ENCODE data around the gene KRT74.
"Not testable (repeated sequence)": the region's sequence is repeated elsewhere in the genome, so short reads cannot be mapped to it uniquely, and the experiment has no call there.

The KRT74 gene

DNA sequence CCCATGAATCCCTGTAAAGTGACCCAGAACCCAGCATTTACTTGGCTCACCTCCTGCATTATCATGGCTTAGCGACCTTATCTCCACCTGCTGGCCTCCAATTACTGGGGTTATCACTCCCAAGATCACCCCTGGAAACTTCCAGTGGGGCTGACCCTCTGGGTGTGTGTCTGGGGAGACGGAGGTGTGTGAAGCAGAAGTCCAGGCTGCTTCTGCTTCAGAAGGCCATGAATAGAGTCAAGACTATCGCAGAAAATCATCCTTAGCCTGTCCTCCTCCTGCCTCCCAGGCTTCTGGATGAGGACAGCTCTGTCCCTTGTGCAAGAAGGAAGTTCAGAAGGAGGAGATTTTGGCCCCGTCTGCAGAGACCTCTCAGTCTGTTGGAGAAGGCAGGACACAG, 28.0 kb upstream of the KRT74 start:
- DNase-seq = no peak

DNA sequence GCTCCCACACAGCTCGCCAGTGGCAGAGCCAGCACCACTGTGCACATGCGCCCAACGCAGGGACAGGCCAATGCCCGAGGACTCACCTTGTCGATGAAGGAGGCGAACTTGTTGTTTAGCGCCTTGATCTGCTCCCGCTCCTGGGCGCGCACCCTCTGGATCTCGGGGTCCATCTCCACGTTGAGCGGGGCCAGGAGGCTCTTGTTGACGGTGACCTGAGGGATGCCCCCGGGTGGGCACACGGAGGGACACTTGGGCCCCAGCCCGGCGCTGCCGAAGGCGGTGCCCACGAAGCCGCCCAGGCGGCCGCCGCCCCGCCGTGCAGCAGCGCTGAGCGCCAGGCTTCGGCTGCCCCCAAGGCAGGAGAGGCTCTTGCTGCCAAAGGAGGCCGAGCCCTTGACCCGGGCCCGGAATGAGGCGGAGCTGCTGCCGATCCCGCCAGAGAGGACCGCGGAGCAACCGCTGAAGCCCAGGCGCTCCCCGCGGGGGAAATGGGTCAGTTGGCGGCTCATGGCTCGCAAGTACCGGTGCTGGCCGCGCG, 27.4 kb upstream of the KRT74 start, which contains the start of gene KRT72:
TSS of gene KRT72 (minus strand) at position 523 of the 541 bp plus-strand sequence. CDS start at position 512, 11 bp downstream.
- no peak for DNase-seq

DNA sequence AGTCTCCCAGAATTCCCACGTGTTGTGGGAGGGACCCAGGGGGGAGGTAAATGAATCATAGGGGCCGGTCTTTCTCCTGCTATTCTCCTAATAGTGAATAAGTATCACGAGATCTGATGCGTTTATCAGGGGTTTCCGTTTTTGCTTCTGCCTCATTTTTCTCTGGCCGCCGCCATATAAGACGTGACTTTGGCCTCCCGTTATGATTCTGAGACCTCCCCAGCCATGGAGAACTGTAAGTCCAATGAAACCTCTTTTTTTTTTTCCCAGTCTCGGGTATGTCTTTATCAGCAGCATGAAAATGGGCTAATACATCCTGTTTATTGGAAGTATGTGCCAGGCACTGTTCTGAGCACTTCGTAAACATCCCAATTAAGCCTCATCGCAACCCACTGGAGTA, 26.8 kb upstream of the KRT74 start:
- DNase-seq = no peak

DNA sequence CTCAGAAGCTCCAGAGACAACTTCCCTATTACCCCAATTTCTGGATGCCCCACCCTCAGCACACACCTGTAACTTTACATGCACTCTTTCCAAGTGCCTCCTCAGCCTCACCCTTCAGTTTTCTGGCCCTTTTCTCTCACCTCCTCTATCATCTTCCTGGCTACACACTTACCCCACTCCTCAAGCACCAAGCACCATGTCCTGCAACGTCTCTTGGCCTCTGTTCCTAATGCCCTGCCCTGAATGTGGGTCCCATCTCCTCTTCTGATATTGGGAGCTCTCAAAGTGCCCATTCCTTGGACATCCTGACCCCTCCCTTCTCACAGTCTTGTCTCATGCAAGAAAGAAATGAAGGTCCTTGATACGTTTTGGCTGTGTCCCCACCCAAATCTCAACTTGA, 26.4 kb upstream of the KRT74 start:
- no peak for DNase-seq

DNA sequence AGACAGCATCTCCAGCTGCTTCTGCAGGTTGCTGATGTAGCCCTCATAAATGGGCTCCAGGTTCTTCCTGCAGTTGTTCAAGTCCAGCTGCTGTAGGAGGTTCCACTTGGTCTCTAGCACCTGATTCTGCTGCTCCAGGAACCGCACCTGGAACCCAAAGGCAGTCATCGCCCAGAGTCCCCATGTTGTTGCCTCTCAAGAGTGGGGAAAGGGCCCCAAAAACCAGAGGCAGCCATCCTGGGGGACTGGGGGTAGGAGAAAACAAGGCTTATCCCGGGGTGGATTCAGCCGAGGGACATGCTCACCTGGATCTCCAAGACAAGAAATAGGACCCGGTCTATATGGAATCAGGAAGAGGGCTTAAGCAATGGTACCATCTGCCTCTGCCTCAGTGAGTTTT, 25.3 kb upstream of the KRT74 start:
- DNase-seq = no peak

DNA sequence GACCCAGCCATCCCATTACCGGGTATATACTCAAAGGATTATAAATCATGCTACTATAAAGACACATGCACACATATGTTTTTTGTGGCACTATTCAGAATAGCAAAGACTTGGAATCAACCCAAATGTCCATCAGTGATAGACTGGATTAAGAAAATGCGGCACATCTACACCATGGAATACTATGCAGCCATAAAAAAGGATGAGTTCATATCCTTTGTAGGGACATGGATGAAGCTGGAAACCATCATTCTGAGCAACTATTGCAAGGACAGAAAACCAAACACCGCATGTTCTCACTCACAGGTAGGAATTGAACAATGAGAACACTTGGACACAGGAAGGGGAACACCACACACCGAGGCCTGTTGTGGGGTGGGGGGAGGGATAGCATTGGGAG, 20.6 kb upstream of the KRT74 start:
- DNase-seq = not testable (repeated sequence)

DNA sequence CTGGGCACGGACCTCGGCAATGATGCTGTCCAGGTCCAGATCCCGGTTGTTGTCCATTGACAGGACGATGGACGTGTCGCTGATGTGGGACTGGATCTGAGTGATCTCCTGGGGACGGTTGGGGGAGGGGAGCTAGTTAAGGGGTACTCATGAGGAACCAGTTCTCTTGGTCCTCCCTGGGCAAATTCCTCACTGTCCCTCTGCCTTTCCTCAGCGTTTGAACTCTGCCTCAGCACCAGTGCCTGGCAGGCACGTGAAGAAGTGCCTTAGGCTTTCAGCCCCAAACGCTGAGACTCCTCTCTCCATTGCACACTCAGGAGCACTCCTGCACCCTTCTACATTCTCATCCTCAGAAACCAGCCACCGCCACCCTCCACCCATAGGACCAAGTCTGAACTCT, 17.9 kb upstream of the KRT74 start:
- DNase-seq = no peak

DNA sequence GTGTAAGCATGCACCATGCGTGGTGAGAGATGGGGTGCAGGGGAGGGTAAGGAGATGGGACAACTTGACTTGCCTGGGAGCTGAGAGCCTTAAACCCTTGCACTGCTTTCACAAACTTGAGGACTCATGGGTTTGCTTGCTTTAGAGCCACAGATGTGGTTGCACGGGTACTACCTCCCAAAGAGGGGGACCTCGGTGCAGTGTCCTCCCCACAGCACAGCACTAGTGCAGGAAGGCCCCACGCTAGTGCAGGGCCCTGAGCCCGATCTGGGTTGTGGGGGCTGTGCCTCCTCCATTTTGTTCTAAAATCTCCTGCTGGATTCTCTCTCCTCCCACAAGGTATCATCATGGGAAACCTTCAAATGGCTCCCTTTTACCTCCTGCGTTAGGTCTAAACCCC, 16.4 kb upstream of the KRT74 start:
- no peak for DNase-seq

DNA sequence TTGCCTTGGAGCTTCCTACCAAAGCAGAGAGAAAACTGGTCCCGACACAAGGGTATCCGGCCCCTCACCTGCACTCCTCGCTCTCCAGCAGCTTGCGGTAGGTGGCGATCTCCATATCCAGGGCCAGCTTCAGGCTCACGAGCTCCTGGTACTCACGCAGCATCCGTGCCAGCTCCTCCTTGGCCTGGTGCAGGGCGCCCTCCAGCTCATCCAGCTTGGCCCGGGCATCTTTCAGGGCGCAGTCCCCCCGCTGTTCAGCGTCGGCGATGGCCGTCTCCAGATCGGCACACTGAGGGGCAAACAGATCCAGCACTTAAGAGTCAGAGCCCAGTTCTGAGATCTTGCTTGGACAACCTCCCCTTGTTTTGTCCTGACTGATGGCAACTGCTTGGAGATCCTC, 13.9 kb upstream of the KRT74 start:
- no peak for DNase-seq

DNA sequence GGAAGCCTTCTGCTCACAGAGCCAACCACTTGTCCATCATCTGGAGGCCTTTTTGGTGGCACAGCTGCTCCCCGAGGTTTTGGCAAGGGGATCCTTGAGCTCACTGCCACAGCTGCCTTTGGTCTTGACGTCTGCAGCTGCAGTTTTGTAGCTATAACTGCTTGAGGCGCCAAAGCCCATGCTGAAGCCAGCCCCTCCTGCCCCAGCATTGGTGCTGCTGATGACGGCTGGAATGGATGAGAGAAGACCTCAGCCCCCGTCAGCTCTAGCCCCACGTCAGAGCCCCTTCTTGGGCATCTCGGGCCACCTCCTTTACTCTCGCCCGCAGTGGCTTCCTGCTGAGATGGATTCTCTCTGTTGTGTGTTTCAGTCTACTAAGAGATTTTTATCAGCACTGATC, 12.3 kb upstream of the KRT74 start:
- peak; percentile 34 for DNase-seq

DNA sequence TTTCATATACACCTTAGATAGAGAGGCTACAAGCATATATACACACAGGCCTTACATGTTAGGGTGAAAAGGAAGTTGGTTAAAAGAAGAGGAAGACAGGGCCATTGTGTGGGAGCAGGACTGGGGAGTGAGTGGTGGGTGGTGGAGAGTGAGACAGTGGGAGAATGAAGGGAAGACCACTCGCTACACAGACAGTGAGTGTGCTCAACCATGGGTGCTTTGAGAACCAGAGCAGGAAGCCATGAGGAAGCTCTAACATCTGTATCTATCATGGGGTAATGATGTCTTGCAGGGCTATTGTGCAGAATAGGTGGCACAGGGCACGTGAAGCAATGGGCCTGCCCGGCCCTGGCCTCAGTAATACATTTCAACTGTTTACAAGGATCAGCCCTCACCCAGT, 11.4 kb upstream of the KRT74 start:
- no peak for DNase-seq

DNA sequence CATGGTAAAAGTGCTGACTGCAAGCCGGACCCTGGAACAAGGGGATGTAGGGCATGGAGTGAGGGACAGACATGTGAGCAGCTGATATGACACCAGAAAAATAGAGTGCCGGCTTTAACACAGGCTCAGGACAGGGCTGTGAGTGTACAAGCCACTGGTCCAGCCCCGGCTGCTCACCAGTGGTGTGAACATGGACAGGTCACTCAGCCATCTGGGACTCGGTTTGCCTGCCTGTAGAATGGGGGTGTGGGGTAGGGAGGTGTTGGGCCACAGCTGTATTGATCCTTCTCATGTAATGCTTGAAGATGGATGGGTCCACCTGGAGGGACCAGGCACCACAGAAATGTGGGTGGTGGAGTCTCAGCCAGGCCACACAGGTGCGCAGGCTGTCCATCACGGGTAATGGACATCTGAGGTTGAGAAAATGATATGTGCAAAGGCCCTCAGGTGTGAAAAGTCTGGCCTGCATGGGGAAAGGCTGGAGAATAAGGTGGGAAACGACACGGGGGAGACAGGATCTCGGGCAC, 10.6 kb upstream of the KRT74 start:
- DNase-seq = no peak

DNA sequence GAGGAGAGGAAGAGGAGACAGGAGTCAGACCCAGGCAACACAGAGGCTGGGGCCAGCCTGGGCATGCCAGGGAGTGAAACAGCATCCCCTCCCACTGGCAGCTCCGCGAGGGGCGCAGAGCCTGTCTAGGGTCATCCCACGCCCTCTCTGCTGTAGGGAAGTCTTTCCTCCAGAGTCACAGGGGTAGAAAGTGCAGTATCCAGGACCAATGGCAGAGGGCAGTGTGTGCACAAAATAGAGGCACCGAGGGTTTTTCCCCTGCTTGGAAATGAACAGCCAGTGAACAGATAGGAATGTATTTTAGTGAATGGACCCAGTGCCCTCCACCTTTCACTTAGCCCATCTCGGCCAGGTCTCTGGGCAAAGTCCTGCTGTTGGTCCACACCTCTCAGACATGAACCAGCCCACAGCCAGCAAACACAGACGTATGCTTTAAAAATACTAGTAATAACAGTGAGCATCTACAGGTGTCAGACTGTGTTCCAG, 9.4 kb upstream of the KRT74 start:
- peak; percentile 53 for DNase-seq

DNA sequence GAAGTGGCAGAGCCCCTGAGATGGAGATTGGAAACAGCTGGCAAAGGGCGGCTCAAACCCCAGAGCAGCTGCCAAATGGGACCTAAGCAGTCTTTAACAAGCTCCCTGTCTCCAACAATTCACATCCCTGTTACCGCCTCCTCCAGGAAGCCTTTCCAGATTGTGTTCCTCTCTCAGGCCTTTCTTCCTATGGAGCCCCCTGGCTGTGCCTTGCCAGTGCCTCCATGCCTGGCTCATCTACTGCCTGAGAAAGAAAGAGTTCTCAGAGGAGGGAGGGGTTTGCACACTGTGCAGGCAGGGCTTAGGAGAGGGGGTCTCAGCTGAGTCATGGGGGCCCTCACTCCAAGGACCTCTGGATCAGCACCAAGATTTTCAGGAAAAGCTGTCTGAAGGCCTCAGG, 8.8 kb upstream of the KRT74 start:
- no peak for DNase-seq

DNA sequence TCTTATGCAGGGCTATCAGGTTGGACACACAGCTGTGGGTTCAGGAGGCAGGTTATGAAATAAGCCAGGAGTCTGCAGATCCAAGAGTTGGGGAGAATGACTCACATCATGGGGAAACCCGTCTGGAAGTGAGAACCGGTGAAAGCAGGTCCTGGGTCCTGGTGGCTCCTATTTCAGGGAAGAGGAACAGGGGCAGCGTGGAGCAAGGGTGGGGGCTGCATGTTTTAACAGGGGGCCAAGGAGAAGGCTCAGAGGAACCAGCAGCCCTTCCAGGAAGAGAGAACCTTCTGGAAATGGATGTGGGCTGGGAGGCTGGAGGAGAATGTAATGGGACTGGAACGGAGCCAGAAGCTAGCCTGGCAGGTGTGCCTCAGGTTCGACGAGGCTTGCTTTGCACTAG, 7.8 kb upstream of the KRT74 start:
- DNase-seq = no peak

DNA sequence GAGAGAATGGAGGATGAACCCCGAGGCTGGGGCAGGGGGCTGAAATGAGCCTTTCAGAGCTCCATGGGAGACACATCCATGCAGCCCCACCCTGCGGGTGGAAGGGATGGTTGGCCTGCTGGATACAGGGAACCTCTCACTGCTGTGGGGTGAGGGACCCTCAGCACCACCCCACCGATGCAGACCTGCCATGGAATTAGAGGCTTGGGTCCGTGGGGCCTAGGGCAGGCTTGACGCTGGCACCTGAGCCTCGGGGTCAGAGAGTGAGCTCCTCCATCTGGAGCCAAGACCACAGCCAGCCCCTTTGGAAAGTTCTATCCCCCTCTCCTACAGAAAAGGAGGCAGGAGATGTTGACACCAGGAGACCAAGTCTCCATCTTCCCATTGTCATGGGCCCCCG, 7.4 kb upstream of the KRT74 start:
- DNase-seq = no peak

DNA sequence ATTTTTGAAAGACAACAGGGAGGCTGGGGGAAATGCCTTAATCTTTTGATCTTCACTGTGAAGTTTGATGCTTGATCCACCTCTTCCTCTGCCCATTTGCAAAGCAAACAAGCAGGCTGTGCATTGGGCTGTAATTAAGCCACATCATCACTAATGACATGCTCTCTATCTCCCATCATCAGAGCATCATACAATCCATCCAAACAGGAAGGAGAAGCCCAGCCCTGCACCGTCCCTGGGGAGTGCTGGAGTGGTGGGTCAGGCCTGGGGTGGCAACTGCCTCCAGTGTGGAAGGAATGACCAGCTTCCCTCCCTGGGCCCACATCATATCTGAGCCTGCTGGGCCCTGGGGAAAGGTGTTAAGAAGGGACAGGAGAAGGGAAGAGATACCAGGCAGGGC, 6.9 kb upstream of the KRT74 start:
- DNase-seq = no peak

DNA sequence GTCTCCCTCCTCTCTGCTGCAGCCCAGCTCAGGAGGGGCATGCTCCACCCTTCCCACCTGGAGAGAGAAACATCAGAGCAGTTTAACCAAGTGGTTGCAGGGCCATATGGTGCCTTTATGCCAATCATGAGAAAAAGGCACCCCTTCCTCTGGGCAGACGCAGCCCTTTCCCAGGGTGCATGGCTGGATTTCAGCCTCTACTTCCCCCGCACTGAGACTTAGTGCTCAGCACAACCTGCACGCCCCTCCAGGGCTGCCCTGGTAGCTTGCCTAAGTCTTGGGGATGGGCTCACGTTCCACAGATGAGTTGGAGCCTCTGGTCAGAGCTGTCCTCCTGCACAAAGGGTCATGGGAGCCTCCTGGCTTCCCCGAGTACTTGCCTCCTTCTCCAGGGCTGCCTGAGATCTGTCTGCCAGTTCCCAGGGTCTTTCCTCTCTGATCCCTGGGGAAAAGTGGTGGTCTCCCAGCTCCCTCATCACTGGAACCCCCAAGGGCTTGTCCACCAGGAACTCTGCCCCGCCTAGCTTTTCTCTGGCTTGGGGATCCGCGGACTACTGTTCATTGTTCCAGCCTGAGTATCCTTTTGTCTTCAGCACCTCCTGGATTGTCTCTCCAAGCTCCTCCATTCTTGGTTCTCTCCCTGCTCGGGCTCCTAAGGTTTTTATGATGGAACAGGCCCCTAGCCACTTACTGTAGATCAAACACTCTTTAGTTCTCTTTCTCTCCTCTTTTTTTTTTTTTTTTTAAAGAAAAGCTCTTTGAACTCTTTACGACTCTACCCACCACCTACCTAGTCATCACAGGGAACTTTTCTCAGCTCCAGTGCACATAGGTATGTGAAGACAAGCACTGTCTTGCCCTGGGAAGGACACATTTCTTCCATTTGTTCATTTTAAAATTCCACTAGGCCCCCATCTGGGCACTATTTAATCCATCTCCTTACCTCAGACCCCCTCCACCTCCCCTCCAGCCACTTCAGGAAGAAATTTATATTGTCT, 6.1 kb upstream of the KRT74 start:
- no peak for DNase-seq

DNA sequence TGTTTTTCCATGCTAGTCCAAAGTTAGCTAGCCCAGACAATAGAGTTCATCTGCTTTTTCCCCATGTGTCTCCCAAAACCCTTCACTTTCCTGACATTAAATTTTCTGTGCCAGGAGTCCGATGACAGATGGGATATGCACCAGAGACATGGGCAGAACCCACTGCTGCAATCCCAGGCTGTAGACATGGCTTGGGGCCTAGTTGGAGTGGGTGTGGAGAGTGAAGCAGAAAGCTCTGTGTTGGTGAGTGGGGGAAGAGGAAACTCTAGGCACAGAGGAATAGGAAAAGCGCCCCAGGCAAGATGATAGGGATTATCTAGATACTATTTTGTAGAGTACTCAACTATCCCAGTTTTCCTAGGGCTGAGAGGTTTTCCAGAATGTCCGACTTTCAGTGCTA, 4.8 kb upstream of the KRT74 start:
- DNase-seq = no peak

DNA sequence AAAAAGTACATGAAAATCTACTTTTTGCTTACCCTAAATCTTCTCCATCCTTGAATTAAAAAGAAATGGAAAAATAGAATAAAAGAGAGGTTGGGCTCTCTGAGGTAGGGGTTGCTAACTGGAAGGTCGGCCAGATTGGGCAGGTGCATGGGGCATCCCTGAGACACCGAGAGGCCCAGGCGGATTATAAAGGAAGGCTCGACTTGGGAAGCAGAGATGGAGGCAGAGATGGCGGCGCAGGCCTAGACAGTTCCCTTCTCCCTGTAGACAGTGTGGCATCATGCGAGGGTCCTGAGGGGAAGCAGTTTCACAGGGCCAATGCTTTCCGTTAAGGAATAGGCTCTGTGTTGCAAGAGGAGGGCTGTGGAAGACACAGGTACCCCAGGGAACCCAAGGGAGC, 3.7 kb upstream of the KRT74 start:
- no peak for DNase-seq

DNA sequence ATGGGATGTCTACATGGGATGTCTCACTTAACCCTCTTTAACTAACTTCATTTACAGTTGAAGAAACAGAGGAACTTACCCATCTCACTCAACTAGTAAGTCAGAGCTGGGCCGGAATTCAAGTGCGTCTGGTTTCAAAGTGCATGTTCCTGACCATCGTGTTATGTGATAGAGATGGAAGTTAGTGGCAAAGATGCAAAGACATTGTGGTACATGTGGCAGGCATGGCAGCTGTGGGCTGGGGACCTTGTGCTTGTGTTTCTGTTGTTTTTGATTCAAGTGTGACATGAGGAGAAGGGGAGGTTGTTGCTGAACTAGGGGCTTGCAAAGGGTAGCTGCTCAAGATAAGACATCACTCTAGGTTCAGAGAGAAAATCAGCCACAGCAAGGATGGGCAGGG, 2.3 kb upstream of the KRT74 start:
- no peak for DNase-seq

DNA sequence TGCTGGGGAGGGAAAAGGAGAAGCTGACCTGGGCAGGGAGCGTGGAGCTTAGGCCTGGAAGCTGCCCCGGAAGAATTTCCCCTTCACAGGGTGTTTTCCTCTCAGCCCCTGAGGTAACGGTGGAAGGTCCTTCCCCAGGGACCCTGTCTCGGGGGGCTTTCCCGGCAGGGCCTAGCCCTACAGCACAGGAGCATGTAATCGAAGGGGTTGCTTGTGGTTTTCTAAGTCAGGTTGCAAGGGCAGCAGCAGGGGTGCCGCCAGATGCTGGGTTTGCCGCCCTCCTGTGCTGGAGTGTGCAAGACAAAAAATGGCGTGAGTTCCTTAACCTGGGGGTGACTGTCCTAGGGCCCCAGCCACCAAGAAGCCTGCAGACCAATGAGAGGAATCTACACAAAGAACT, 1.6 kb upstream of the KRT74 start:
- DNase-seq = no peak

DNA sequence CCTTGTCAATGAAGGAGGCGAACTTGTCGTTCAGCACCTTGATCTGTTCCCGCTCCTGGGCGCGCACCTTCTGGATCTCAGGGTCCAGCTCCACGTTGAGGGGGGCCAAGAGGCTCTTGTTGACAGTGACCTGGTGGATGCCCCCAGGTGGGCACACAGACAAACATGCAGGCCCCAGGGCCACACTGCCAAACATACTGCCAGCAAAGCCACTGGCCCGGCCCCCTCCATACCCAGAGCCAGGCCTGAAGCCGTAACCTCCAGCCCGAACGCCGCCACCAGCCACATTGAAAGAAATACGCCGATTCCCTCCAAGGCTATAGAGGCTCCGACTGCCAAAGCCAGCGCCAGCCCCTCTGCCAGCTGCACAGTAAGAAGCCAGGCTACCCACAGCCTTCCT, 337 bp downstream of the KRT74 start:
- no peak for DNase-seq

DNA sequence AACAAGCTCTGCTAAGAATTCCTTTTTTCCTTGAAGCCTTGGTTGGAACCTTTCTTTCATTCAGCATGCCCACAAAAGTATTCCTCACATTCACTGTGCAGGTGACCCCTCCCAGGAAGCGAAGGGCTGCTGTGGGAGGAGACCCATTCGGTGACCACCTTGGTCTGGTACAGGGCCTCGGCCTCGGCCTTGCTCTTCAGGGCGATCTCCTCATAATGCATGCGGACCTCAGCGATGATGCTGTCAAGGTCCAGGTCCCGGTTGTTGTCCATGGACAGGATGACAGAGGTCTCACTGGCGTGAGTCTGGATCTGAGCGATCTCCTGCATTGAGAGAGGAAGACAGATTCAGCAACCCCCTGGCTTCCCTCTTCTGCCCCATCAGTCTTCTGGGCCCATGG, 3.1 kb downstream of the KRT74 start:
- DNase-seq = no peak
